Prostate gland (tissue), 2 donors: ENCODE results near the gene SLC9A6. TPM values are rescaled to one million over a fixed set of nuclear protein-coding genes. Genes with fewer than 3 reads are reported as not detected.
A peak's percentile ranks its signal among the peaks of the same experiment; 100 is the strongest.

Experiments used
- DNase-seq: peaks from one replicate; pipeline ENCODE4 v3.0.0-alpha.2; 2019; ENCODE audit warnings: low spot score
- H3K27ac ChIP-seq, 2 donors: fragments of 200-600 bp; sonication (generic); 2 replicates each; pipeline ENCODE4 v1.5.1; 2017 to 2019
- H3K27me3 ChIP-seq: fragments of 200-600 bp; sonication (generic); replicated peaks from 2 replicates; pipeline ENCODE4 v1.5.1; 2019; ENCODE audit not compliant: insufficient read depth
- H3K36me3 ChIP-seq, 2 donors: fragments of 200-600 bp; sonication (generic); 1 replicate in 1 of 2; 2 replicates in 1 of 2; pipeline versions ENCODE4 v1.5.1 to v1.8.1; 2017 to 2019
- H3K4me1 ChIP-seq: fragments of 200-600 bp; sonication (generic); replicated peaks from 2 replicates; pipeline ENCODE4 v1.5.1; 2019
- H3K4me3 ChIP-seq, 2 donors: fragments of 200-600 bp; sonication (generic); 2 replicates each; pipeline ENCODE4 v1.5.1; 2017 to 2019
- H3K9me3 ChIP-seq: fragments of 200-600 bp; sonication (generic); 2 replicates; pipeline ENCODE4 v1.5.1; 2017
- CTCF ChIP-seq, 4 experiments: fragments of 200-600 bp in 2 of 4; fragments of 450-650 bp in 2 of 4; sonication (generic) in 2 of 4; IDR thresholded peaks; 1 replicate in 3 of 4; 2 replicates in 1 of 4; pipeline ENCODE4 v1.5.1; 2016 to 2019; ENCODE audit warnings: antibody characterized with exemption in 4 of 4, mild to moderate bottlenecking in 2 of 4, moderate library complexity in 2 of 4
- POLR2A ChIP-seq: fragments of 450-650 bp; IDR thresholded peaks from one replicate; pipeline ENCODE4 v1.6.1; 2016; ENCODE audit warnings: antibody characterized with exemption, mild to moderate bottlenecking
- POLR2AphosphoS5 ChIP-seq: sonication (generic); formaldehyde crosslinking; IDR thresholded peaks from one replicate; pipeline ENCODE4 v1.6.1; 2017; ENCODE audit warnings: antibody characterized with exemption
- WGBS: methylation state at CpG from one replicate; pipeline ENCODE4 v1.1.5; 2018; 5-methylcytosine and 5-hydroxymethylcytosine counted together
- intact Hi-C: fragments of 100-400 bp; cut with DNase I; formaldehyde crosslinking; loops from one replicate; pipeline ENCODE4 v1.14.2; 2022
- total RNA-seq, 2 donors: library from RNA; depleted of rRNA; stranded (reverse); fragments of >200 nt; gene quantifications; one replicate each; pipeline ENCODE4 v1.1.0, GENCODE V29; 2016

The SLC9A6 gene
- total RNA-seq, 2 donors from 2014 or later, result 7.4 to 14.5 TPM

- no peak for TF ChIP-seq CTCF (IDR thresholded peaks at IDR 0.05)
- TF ChIP-seq POLR2A, result no peak
- no peak for TF ChIP-seq POLR2AphosphoS5
- H3K9me3 ChIP-seq, result no peaks in the 10 kb centered on the region
- DNase-seq, result no peak
- H3K27me3 ChIP-seq, result no peaks in the 10 kb centered on the region
- no peaks in the 10 kb centered on the region for H3K4me1 ChIP-seq
- intact Hi-C loops, result loop anchor here (10.0 kb wide), 1 partner anchor 456 kb away; the partner anchor contains the start of gene INTS6L
- no peak overlapping the region for H3K27ac ChIP-seq
- no peaks in the 10 kb centered on the region for H3K36me3 ChIP-seq
- 88% methylated on average over 5 of the region's 5 CpGs for WGBS
- H3K4me3 ChIP-seq, result no peak overlapping the region
Measured at GRCh38 chrX:135981010-135981409, 4.2 kb upstream of the SLC9A6 start.

DNA sequence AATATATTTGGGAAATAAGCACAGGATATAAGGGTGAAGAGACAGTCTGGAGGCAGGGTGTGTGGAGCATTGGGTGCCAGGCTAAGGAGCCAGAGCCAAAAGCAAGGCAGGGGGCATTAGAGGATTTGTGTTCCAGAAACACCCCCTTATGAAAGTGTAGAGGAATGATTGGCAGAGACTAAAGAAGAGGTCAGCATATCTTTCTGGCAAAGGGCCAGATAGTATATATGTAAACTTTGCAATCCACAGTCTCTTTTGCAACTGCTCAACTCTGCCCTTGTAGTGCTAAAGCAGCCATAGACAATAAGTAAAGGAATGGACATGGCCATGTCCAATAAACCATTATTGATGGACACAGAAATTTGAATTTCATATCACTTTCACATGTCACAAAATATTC lies 3.6 kb upstream of the SLC9A6 start:
- Histone ChIP-seq H3K27me3 (no peaks in the 10 kb centered on the region), H3K9me3 (no peaks in the 10 kb centered on the region), H3K36me3 (no peaks in the 10 kb centered on the region), H3K4me1 (no peaks in the 10 kb centered on the region), H3K27ac (no peak overlapping the region), H3K4me3 (no peak overlapping the region)
- intact Hi-C loops, result loop anchor here (10.0 kb wide), 1 partner anchor 457 kb away; the partner anchor contains the start of gene INTS6L
- TF ChIP-seq POLR2AphosphoS5 (no peak), CTCF (IDR thresholded peaks at IDR 0.05) (no peak), POLR2A (no peak)
- DNase-seq, result no peak

- DNase-seq, result no peak
- Histone ChIP-seq H3K27ac (no peak overlapping the region), H3K27me3 (no peaks in the 10 kb centered on the region), H3K36me3 (no peaks in the 10 kb centered on the region), H3K9me3 (no peaks in the 10 kb centered on the region), H3K4me3 (no peak overlapping the region), H3K4me1 (no peaks in the 10 kb centered on the region)
- TF ChIP-seq CTCF (IDR thresholded peaks at IDR 0.05) (no peak), POLR2AphosphoS5 (no peak), POLR2A (no peak)
- intact Hi-C loops, result loop anchor here (10.0 kb wide), 1 partner anchor 458 kb away; the partner anchor contains the start of gene INTS6L
- WGBS, result 67% methylated on average over 1 of the region's 1 CpG
Measured at GRCh38 chrX:135982860-135983259, 2.4 kb upstream of the SLC9A6 start.

- H3K4me3 ChIP-seq, result no peak overlapping the region
- H3K27me3 ChIP-seq, result no peaks in the 10 kb centered on the region
- H3K36me3 ChIP-seq, result no peaks in the 10 kb centered on the region
- no peaks in the 10 kb centered on the region for H3K4me1 ChIP-seq
- H3K9me3 ChIP-seq, result no peaks in the 10 kb centered on the region
- DNase-seq, result no peak
- 13% methylated on average over 2 of the region's 2 CpGs for WGBS
- peak overlapping the region in 1 of 2 donors; percentile 68 for H3K27ac ChIP-seq
- intact Hi-C loops, result loop anchor here (10.0 kb wide), 1 partner anchor 459 kb away; the partner anchor contains the start of gene INTS6L
- TF ChIP-seq POLR2AphosphoS5, result no peak
- no peak for TF ChIP-seq POLR2A
- TF ChIP-seq CTCF (IDR thresholded peaks at IDR 0.05), result no peak
Measured at GRCh38 chrX:135984256-135984655, 979 bp upstream of the SLC9A6 start.

DNA sequence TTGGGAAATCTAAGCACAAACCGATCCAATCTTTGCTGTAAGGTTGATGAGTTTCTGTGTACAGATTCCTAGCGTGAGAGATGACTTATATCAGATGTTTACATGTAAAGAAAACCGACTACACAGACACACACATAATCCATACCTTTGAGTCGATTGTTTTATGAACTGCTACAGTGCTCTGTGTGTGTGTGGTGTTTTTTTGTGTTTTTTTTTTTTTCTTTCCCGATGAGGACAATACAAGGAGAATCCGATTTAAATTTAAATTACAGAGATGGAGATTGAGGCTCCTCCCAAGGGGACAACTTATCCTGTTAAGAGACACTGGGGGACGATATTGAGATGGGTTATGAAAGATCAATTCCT lies 461 bp upstream of the SLC9A6 start:
- Histone ChIP-seq H3K36me3 (no peaks in the 10 kb centered on the region), H3K4me1 (no peaks in the 10 kb centered on the region), H3K27me3 (no peaks in the 10 kb centered on the region), H3K4me3 (peak overlapping the region; percentile 53 to 56), H3K27ac (peak overlapping the region; percentile 56 to 68), H3K9me3 (no peaks in the 10 kb centered on the region)
- 0% methylated on average over 7 of the region's 7 CpGs for WGBS
- no peak for TF ChIP-seq CTCF (IDR thresholded peaks at IDR 0.05)
- no peak for TF ChIP-seq POLR2A
- no peak for TF ChIP-seq POLR2AphosphoS5
- intact Hi-C loops, result loop anchor here (10.0 kb wide), 1 partner anchor 460 kb away; the partner anchor contains the start of gene INTS6L
- DNase-seq, result no peak
